Ecto neural progenitor cell (in vitro differentiated cells): ENCODE measurements around the gene CHURC1.
"Not testable (repeated sequence)": the region's sequence is repeated elsewhere in the genome, so short reads cannot be mapped to it uniquely, and the experiment has no call there.

ENCODE experiments used
- DNase-seq: peaks from one replicate; pipeline ENCODE4 v3.0.0-alpha.2; 2018; ENCODE audit warnings: low spot score

The CHURC1 gene

GRCh38 chr14:64910847-64911495 is 3.3 kb upstream of the CHURC1 start:
- DNase-seq, result no peak

- no peak for DNase-seq
Measured at GRCh38 chr14:64912261-64912660, 2.0 kb upstream of the CHURC1 start.

DNA sequence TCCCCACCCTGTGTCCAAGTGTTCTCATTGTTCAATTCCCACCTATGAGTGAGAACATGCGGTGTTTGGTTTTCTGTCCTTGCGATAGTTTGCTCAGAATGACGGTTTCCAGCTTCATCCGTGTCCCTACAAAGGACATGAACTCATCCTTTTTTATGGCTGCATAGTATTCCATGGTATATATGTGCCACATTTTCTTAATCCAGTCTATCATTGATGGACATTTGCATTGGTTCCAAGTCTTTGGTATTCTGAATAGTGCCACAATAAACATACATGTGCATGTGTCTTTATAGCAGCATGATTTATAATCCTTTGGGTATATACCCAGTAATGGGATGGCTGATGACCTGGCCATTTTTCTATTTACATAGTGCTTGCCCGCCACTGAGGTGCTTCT is 778 bp upstream of the CHURC1 start:
- not testable (repeated sequence) for DNase-seq

GRCh38 chr14:64915029-64915424 is 772 bp downstream of the CHURC1 start:
- DNase-seq, result no peak

- no peak for DNase-seq
Measured at GRCh38 chr14:64915797-64916196, 1.5 kb downstream of the CHURC1 start.

- no peak for DNase-seq
Measured at GRCh38 chr14:64918216-64918615, 4.0 kb downstream of the CHURC1 start.

GRCh38 chr14:64919215-64919614 is 5.0 kb downstream of the CHURC1 start:
- DNase-seq, result no peak

GRCh38 chr14:64919618-64920017 is 5.4 kb downstream of the CHURC1 start:
- DNase-seq, result no peak

GRCh38 chr14:64920465-64920864 is 6.2 kb downstream of the CHURC1 start:
- DNase-seq, result no peak

GRCh38 chr14:64923015-64923414 is 8.8 kb downstream of the CHURC1 start:
- DNase-seq, result no peak

GRCh38 chr14:64926398-64926995 is 12.2 kb downstream of the CHURC1 start:
- no peak for DNase-seq

DNA sequence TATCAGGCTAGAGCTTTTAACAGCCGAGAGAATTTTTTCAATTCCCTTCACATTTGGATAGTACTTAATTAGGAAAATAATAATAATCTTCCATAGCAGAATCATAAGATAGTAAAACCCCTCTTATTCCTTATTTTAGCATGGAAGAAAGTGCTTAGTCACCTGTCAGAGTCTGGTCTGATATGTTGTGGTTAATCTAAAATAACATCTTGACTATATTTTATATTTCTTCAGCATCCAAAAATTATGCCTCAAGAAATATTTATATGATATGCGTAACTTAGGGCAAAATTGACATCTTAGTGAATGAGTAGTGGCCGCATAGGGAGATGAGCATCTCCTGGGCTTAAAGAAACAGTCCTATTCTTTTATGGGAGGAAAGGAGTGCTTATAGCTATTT is 12.8 kb downstream of the CHURC1 start:
- no peak for DNase-seq

DNA sequence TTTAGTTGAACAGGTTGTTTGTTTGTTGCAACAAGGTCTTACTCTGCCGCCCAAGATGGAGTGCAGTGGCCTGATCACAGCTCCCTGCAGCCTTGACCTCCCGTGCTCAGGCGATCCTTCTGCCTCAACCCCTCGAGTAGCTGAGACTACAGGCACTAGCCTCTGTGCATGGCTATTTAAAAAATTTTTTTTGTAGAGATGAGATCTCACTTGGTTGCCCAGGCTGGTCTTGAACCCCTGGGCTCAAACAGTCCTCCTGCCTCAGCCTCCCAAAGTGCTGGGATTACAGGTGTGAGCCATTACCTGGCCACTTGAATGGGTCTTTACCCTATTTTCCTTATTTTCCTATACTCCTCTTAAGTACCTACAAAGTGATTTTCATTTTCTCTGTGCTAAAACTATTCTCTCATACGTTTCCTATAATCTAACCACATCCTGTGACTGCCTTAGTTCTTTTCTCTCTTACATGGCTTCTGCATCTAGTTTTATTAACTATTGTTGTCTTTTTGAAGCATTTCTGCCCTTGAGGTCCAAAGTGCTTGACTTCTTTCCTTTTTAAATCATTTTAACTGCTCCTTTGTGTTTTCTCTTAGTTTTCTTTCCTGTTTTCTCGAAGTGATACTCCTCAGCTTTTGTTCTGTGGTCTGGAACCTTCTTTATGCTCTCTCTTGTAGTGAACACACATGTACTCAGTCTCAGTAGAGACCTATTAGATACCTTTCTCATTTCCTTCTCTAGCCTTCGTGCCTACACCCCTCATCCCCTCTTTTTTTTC is 14.2 kb downstream of the CHURC1 start:
- no peak for DNase-seq

DNA sequence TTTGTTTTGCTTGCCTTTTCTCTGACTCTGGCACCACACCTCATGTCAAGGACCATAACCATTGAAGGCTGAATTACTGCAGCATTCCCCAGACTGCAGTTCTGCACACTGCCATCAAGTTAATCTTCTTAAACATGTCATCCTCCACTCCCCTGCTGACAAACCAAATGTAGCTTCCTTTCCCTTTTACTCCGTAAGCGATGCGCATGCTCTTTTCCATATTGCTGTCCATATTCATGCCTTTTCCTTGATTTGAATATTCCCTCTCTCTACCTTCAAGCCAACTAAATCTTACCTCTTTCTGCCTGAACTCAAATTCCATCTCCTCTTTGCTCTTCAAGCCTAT is 14.7 kb downstream of the CHURC1 start:
- no peak for DNase-seq

DNA sequence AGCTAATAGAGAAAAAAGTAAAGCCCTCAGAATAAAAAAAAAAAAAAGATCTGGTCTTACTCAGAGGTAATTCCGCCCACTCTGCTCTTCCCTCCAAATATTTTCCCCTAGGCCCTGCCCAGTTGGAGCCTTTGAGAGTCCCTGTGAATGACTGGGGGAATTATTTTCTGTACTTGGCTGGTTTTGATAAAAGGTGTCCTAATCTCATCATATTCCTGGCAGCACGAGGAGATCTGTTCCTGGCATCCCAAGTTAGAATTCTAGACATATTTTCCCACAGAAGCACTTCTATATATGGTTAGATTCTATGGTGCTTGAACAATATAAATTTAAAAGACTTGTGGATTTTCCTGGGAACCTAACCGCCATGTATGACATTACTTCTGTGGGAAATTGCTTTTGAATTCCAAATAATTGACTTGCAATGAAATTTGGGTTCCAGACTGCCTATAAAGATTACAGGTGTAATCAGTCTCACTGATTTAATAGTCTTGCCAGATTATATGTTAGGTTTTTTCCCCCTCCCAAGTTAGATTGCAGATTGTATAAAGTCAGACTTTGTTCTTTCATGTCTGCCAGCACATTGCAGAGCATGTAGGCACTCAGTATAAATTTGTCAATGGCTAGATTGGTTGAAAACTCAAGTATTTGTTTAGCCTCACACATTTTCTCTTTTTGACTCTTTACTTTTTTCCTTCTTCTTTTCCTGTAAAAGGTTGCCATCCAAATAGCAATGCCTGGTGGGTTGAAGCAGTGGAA is 16.0 kb downstream of the CHURC1 start:
- DNase-seq, result no peak

- DNase-seq, result no peak
Measured at GRCh38 chr14:64931123-64931522, 16.9 kb downstream of the CHURC1 start.

GRCh38 chr14:64932231-64932630 is 18.0 kb downstream of the CHURC1 start:
- DNase-seq, result no peak

DNA sequence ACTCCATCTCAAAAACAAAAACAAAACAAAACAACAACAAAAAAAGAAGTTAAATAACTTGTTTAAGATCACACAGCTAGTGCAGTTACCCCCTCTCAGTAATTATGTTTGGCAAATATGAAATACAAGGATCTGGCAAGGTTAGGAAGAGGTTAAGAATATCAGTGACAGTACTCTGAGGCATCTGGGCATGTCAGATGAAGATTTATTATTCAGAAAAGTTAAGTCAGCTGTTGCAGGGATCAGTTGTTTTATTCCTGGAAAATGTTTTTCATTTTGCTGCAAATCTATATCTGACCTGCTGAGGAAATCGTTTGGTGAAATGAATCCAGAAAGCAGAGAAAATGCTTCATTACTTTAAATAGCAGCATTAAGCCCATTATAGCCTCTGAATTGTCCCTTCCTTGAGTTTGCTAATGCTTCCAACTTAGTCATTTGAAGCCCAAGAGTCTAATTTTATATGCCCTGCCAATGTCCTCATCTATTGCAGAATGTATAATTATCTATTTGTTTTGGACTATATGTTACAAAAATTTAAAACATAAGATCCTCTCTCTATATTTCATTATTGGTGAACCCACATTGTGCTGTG is 20.2 kb downstream of the CHURC1 start:
- DNase-seq, result no peak

DNA sequence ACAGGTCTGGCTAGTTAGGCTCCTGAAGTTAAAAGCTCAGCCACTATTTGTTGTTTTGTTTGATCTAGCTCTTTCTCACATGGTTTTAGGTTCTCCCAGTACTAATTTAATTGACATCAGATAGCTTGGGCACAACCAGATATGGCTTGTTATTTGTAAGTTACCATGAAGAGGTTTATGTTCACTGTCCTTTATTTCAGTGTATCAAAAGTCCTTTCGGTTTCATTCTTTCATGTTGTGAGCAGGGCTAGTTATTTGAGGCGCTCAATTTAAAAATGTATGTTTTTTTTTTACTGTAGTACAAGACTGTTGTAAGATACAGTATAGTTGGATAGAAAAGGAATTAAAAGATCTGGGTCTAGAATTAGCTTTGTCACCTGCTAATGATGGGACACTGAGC is 21.3 kb downstream of the CHURC1 start:
- DNase-seq, result no peak

DNA sequence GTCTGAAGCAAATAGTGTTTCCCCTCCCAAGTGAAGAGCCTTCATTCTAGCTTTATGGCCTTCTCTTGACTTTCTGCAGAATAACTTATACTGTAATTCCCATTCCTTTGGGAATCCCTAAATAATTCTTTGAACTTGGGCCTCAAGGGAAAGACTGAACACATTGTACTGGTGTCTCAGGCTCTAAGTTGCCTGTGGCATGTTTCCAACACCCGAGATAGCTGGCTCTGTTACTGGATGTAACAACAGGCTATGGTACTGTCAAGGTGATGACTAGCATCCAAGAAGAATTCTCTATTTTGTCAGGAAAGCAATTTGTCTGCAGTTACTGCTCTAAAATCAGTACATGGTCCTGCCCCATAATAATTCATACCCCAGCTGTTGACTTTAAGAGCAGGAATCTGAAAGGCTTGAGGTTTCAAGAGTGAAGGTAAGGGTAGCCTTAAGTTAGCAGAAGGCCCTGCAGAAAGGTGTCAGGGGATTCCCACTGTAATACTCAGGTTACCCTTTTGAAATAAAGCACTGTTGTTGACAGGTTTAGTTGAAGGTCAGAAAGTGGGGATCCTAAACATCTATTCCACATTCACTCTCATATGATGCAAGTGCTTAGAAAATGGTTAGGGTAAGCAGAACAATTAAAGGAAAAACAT is 23.0 kb downstream of the CHURC1 start:
- no peak for DNase-seq

- DNase-seq, result no peak
Measured at GRCh38 chr14:64937821-64938193, 23.6 kb downstream of the CHURC1 start.
